Activated CD4-positive, alpha-beta T cell treated with anti-CD3 and anti-CD28 coated beads for 1 hour (primary cell): Measurements from ENCODE around the gene KDELR3.

ENCODE experiments used
- DNase-seq: peaks from one replicate; pipeline ENCODE4 v3.0.0-alpha.2; 2020

The KDELR3 gene

GRCh38 chr22:38523029-38523428, 55.1 kb downstream of the KDELR3 start:
- DNase-seq: no peak

- DNase-seq: no peak
Measured at GRCh38 chr22:38523479-38523878, 55.6 kb downstream of the KDELR3 start.

GRCh38 chr22:38524429-38524828, 56.5 kb downstream of the KDELR3 start:
- no peak for DNase-seq

GRCh38 chr22:38531251-38531938, 63.5 kb downstream of the KDELR3 start:
- DNase-seq: no peak
